Left cardiac atrium (tissue), 4 donors: Measurements from ENCODE around the gene NEK5. TPM values are rescaled to one million over a fixed set of nuclear protein-coding genes. Genes with fewer than 3 reads are reported as not detected.
A peak's percentile ranks its signal among the peaks of the same experiment; 100 is the strongest.
"Not testable (repeated sequence)": the region's sequence is repeated elsewhere in the genome, so short reads cannot be mapped to it uniquely, and the experiment has no call there.

Source experiments
- ATAC-seq, 2 donors: fragments of 200-7000 bp; cut with Tn5 transposase; one replicate each; pipeline ENCODE4 v1.9.1; 2020; ENCODE audit warnings: mild to moderate bottlenecking in 2 of 2, moderate library complexity in 2 of 2
- DNase-seq: peaks from one replicate; pipeline ENCODE4 v3.0.0-alpha.2; 2020
- intact Hi-C, 2 donors: fragments of 100-400 bp; cut with DNase I; formaldehyde crosslinking; loops; one replicate each; pipeline versions ENCODE4 v1.14.1 to v1.15.1; 2022 to 2023
- total RNA-seq, 2 donors: library from RNA; stranded (reverse); fragmentation: NEBNext Ultra II Directional; extraction: Animal tissue kit (Norgen Biotek cat#: 25700); gene quantifications; one replicate each; pipeline ENCODE4 v1.2.1, GENCODE V29; 2021
- donor health status: DM: no; HTN: yes; CAD: no.
- donor health status: DM: no; HTN: yes; CAD: no; lungs with severe emphysema.
- donor health status: DM: yes; HTN: yes; CAD: no.
- donor health status: Dilated cardiomyopathy.

NEK5 gene
- total RNA-seq, 2 donors from 2014 or later: 0.44 TPM

DNA sequence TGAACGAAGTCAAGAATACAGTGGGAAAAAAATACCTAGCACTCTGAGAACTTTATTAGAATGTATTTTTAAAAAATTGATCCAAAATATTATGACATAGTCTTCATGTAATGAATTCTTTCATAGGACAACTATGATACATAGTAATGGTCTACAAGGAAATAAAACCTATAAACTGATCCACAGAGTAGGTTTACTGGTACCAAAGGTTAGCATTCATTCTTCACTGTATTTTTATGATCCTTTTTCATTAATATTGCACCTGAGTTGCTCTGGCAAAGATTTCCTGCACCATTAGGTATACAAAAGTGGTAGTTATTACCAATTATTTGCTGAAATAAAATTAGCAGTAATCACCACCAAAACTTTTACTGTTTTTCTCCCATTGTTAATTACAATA, 26.3 kb upstream of the NEK5 start:
- intact Hi-C loops: no loop called here
- ATAC-seq: no peak
- no peak for DNase-seq

DNA sequence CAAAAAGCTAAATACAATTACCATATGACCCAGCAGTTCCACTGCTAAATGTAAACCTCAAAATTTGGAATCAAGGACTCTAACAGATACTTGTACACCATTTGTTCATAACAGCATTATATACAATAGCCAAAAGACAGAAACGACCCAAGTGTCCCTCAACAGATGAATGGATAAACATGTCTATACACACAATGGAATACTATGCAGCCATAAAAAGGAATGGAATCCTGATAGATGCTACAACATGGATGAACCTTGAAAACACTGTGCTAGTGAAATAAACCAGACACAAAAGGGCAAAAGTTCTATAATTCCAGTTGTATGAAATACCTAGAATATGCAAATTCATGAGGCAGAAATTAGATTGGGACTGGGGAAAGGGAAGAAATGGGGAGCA, 18.4 kb upstream of the NEK5 start:
- no peak for ATAC-seq
- DNase-seq: no peak
- intact Hi-C loops: no loop called here

DNA sequence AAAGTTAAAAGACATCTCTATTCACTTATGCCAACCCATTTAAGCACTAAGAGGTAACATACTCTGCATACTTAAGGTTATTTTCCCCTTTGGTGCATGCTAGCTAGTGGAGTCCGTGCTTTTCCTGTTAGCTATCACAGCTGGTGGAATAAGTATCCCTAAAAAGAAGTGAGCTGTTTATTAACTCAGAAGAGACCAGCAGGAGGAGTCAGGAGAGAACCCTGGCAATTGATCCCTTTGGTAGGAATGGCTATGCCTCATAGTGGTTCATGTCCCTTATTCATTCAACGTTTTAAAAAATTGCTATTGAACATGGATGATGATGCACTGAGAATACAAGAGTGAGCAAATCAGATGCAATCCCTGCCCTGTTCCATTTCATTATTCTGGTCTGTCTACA, 12.4 kb upstream of the NEK5 start:
- DNase-seq (no peak), ATAC-seq (no peak)
- intact Hi-C loops: no loop called here

DNA sequence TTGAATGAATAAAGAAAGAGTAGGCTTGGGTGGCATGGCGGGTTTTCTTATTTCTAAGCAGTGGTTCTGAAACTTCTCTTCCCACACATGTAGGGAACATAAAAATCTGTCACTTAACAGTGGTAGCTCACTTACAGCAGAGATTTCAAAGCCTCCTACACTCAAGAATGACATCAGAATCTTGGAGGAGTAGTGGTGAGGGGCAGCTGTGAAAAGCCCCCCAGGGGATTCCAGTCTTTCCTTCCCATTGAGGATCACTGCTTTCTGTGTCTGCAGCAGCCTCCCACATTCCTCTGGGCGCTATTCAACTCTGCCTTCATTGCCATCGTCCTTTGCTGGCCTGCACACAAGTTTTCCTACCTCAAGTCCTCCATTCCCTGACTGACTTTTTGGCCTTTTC, 8.6 kb upstream of the NEK5 start:
- ATAC-seq (no peak), DNase-seq (no peak)
- intact Hi-C loops: no loop called here

DNA sequence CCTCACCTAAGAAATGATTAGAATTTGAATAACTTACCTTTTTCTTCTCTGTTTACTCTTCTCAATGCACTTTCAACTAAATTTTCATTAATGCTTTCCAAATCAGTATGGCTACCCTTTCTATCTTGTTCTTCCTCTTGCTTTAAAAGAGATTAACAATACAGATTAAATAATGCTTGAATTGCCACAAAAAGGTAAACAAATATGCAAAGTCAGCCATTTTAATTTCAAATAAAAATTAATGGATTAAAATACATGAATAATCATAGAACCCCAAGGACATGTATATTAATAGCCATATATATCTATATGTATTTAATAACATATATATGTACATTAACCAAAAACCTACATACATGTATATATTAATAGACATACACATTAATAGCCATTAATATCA, 7.9 kb upstream of the NEK5 start:
- DNase-seq (no peak), ATAC-seq (no peak)
- intact Hi-C loops: no loop called here

DNA sequence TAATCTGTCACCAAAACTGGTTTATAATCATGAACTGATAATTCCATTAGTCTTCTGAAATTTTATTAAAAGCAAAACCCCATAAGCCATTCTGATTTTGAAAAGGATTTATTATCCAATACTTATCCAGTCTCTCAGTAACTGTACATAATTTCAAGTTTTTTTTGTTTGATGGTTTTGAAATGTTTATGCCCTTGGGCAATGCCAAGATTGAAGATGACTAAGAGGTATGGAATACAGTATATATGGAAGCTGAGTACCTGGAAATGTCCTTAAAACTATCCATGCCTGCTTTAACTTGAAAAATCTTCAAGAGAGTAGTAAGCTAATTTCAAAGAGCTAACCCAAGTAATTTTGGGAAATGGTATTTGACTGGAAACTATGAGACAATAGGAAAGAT, 1.8 kb upstream of the NEK5 start:
- DNase-seq: no peak
- ATAC-seq: no peak
- intact Hi-C loops: no loop called here

DNA sequence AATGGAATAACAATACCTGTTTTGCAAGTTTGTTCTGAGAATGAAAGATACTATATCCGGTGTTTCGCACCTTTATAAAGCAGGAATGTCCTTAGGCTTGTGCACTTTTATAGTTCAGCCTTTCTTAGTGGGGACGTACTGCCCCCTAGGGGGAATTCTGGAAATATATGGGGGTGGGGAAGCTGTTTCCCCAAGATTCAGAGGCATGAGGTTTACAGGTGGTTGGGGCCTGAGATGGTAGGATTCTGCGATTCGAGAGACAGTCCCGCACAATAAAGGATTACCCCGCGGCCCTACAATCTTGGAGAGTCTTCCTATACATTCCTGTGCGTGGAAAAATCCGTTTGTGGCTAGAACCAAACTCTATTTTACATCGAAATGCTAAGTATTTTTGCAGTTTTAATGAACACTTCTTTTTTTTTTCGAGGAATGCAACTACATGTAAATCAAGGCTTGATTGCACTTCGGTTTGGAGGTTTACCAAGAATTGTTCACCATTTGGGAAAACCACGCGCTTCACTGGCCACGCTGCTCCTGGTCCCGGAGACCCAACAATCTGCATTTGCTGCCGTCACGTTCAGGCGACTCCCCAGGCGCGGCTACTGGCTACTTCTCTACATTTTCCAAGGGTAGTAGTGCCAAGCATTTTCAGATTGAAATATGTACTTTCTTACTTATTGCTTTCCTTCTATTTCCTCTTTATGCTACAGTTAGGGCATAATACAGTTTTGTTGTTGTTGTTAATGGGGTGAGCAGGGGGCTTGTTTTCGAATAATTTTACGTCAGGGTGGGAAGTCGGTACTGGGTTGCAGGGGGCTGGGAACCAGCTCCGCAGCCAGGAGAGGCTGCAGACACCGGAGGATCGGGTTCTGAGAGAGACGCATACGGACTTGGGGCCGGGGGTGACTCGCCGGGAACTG, 830 bp downstream of the NEK5 start:
- intact Hi-C loops: loop anchor here (2.0 to 10.0 kb wide), 7 partner anchors 126 to 1003 kb away; partner anchors contain the start of gene TMEM272 (in 1 of the 2)
- DNase-seq (peak; percentile 33), ATAC-seq (peak; percentile 80 to 88)

DNA sequence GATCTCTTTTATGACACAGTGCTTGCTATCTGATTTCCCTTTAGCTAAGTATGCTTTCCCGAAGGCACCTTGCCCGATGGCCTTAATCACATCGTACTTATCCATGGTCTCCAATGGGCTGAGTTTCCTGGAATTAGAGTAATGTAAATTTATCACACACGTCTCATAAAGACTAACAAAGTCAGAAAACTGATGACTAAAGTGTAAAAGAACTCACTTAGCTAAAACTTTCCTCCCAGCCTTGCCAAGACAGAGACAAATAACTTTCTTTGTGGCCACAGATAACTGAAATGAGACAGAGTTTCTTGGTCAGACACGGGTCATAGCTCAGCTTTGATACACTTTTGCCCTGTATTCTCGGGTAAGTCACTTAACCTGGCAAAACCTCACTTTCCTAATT, 1.5 kb downstream of the NEK5 start:
- DNase-seq (no peak), ATAC-seq (peak; percentile 3 to 40)
- intact Hi-C loops: loop anchor here (2.0 to 10.0 kb wide), 7 partner anchors 125 to 1003 kb away; partner anchors contain the start of gene TMEM272 (in 1 of the 2)

DNA sequence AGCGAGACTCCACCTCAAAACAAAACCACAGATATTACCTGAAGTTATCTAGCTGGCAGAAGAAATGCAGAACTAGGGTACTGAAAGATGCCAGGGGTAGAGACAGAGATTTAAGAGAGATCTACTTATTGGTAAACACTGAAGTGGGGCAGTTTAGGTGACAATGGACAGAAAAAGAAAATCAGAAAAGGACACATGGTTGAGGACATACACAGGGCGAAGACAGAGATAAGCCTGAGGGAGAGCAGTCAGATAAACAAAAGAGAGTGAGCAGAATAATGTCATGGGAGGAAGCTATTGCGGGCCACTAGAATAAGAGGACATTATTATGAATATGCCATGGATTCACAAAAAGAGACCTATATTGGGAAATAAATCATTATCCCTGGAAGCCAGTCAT, 3.3 kb downstream of the NEK5 start:
- intact Hi-C loops: loop anchor here (5.0 to 10.0 kb wide), 6 partner anchors 123 to 1001 kb away; partner anchors contain the start of gene TMEM272 (in 1 of the 2)

DNA sequence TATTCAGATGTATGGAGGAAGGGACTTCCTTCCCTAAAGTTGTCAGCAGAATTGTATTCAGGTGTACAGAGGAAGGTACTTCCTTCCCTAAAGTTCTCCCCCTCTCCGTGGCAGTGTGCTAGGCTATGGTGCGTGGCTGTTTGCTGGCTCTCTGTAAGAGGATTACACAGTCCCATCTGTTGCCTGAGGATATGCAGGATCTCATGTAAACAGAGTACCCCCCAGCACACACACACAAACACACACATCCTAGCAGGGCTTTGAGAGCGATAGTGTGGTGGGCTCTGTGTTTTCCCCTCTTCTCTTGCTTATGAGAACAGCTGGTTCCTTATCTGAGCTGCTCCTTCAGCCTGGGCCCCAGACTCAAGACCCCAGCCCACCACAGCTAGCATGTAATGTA, 10.3 kb downstream of the NEK5 start:
- no peak for DNase-seq
- intact Hi-C loops: no loop called here
- ATAC-seq: no peak

More for the DNA sequence above, 3.3 kb downstream of the NEK5 start:
- no peak for DNase-seq
- ATAC-seq: no peak

DNA sequence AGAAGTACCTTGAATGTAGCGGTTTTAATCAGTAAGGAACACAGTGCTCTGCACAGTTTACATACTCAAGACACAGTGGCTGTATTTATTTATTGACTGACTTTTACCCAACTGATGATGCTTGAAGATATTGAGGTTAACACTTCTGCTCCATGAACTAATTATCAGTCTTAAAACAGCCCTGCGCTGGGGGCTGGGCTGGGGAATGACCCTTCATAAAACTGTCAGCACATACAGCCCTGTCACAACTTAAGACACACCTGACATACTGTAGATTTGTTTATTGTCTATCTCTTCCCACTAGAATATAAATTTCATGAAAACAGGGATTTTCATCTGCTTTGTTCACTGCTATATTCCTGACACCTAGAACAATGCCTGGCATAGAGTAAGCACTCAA, 10.8 kb downstream of the NEK5 start:
- intact Hi-C loops: no loop called here
- DNase-seq (no peak), ATAC-seq (no peak)

DNA sequence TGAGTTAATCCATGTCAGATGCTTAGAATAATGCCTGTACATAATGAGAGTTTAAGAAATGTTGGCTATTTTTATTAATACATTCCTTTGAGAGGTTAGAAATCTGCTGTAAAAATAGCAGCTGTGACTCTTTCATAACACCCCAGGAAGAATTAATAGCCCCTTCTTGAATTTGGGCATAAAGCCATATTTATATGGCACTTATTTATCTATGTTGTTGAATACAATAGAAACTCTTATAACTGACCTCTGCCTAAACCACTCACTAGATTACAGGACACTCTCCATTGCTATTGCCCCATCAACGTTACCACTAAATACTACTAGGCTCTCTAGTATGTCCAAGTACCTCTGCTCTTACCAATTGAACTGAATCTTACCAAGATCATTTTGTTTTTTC, 16.3 kb downstream of the NEK5 start:
- ATAC-seq: peak; percentile 38 to 41
- DNase-seq: no peak
- intact Hi-C loops: no loop called here

DNA sequence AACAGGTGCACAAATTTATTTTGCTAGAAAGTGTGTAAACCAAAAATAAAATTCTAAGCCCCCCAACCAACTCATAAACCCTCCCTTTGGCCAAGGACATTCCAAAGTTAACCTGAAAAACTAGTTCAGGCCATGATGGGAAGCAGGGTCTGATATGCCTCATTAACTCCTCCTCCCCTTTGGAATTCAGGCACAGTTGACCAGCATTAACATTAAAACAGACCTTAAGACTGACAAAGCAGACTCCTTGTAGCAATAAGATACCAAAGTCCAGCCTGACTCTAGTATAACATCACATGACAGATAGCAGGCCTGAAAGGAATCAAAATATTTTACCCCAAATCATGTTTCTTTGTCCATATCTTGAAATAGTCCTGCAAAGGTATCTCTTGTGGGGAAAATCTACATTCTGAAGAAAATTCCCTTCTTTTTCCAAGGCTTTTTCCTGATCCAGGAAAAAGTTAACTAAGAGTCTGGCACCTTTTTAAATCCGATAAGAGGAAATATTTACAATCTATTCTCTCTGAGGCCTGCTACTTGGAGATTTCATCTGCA, 19.7 kb downstream of the NEK5 start:
- DNase-seq: no peak
- intact Hi-C loops: no loop called here

DNA sequence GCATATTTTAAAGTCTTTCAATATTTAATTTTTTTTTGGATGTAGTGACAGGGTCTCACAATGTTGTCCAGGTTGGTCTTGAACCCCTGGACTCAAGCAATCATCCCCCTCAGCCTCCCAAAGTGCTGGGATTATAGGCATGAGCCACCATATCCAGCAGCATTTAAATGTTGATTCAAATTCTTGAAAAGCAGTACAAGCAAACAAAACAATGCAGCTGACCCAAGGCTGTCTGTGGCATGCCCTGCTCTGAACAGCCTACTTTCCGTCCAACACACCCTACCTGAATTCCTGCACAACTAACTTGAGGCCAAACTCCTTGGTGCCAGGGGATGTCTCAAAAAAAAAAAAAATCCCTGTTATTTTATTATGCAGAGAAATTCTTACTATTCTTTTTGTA, 23.0 kb downstream of the NEK5 start:
- ATAC-seq (no peak), DNase-seq (no peak)
- intact Hi-C loops: no loop called here

More for the DNA sequence above, 19.7 kb downstream of the NEK5 start:
- ATAC-seq: no peak

DNA sequence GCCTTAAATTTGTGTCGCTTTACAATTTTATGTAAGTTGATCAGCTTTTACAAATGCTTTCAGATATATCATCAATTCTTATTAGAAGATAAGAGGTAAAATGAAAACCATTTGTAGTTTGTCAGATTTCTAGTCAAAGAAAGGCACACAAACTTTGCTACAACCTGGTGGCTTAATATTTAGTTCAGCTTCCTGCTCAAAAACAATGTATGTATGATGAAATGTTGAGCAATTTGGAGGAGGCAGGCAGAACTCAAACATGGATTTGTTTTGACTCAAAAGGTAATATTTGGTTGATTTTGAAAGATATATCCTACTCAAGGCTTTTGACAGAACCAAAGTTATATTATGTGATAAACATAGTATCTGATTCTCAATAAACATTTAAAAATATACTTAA, 24.2 kb downstream of the NEK5 start:
- intact Hi-C loops: no loop called here
- DNase-seq (no peak), ATAC-seq (no peak)

DNA sequence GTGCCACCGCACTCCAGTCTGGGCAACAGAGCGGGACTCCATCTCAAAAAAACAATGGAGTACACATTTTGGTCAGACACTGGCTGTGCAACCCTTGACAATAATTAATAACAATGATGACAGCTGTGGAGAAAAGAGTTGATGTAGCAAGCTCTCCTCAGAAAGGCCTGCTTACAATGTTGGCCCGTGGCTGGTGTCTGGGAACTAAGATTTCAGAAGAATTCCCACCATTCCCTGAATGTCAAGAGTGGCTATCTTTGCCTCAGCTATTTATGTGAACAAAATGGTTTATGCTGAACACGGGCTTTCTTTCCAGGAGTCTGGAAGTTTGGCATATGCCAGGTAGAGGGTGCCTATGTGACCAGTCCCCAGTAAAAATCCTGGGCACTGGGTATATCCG, 25.5 kb downstream of the NEK5 start:
- intact Hi-C loops: no loop called here

DNA sequence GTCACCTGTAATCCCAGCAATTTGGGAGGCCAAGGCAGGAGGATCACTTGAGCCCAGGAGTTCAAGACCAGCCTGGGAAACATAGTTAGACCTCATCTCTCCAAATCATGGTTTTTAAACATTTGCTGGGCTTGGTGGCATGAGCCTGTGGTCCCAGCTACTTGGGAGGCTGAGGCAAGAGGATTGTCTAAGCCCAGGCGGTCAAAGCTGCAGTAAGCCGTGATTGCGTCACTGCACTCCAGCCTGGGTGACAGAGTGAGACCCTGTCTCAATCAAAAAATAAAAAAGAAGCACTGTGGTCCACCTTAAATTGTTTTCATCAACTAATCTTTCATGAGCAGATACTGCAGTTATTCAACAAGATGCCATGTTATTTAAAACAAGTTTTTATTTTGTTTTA, 26.4 kb downstream of the NEK5 start:
- DNase-seq, ATAC-seq: not testable (repeated sequence)

More for the DNA sequence above, 25.5 kb downstream of the NEK5 start:
- ATAC-seq: no peak
- no peak for DNase-seq

DNA sequence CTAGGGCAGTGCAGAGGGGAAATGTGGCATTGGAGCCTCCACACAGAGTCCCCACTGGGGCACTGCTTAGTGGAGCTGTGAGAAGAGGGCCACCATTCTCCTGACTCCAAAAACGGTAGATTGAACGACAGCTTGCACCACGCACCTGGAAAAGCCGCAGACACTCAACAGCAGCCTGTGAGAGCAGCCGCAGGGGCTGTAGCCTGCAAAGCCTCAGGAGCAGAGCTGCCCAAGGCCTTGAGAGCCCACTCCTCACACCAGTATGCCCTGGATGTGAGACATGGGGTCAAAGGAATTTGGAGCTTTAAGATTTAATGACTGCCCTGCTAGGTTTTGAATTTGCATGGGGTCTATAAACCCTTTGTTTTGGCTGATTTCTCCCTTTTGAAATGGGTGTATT, 31.7 kb downstream of the NEK5 start:
- no peak for ATAC-seq
- intact Hi-C loops: no loop called here
- DNase-seq: no peak

More for the DNA sequence above, 26.4 kb downstream of the NEK5 start:
- intact Hi-C loops: not testable (repeated sequence)

DNA sequence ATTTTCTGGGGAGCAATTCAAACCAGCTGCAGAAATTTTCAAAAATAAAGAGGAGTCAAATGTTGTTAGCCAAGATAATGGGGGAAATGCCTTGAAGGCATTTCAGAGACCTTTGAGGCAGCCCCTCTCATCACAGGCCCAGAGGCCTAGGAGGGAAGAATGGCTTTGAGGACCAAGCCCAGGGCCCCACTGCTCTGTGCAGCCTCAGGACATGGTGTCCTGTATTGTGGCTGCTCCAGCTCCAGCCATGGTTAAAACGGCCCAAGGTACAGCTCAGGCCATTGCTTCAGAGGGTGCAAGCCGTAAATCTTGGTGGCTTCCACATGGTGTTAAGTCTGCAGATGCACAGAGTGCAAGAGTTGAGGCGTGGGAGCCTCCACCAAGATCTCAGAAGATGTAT, 32.1 kb downstream of the NEK5 start:
- ATAC-seq (no peak), DNase-seq (no peak)
- intact Hi-C loops: no loop called here

DNA sequence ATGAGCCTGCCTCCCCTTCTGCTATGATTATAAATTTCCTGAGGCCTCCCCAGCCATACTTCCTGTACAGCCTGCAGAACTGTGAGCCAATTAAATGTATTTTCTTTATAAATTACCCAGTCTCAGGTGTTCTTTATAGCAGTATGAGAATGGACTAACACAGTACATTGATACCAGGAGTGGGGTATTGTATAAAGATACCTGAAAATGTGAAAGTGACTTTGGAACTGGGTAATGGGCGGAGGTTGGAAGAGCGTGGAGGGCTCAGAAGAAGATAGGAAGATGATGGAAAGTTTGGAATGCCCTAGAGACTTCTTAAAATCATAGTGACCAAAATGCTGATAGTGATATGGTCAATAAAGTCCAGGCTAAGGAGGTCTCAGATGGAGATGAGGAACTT, 32.8 kb downstream of the NEK5 start:
- ATAC-seq: no peak
- DNase-seq: no peak
- intact Hi-C loops: no loop called here

DNA sequence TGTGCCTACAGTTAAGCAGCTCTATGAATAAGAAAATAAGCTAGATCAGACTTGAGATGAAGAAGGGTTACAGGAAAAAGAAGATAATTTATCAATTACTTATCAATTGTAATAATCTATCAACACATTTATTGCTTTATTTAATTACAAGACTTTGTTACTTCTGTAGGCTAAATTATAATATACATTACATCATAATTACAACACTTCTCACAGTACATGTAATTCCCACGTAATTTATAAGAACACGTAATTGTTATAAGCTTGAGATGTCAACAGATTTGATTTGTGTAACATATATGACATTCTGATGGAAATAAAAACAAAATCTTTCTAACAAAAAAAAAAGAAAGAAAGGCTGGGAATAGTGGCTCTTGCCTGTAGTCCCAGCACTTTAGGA, 36.8 kb downstream of the NEK5 start:
- DNase-seq (no peak), ATAC-seq (no peak)
- intact Hi-C loops: no loop called here
